GM12801 (cell line): ENCODE data around the gene FGG.

ENCODE experiments used
- CTCF ChIP-seq: IDR thresholded peaks from one replicate; pipeline ENCODE4 v1.5.1; 2011; ENCODE audit warnings: control low read depth; ENCODE audit not compliant: insufficient read length; ENCODE audit errors: extremely low read depth

The FGG gene

GRCh38 chr4:154569028-154569427 is 43.4 kb downstream of the FGG start:
- no peak for TF ChIP-seq CTCF

GRCh38 chr4:154566639-154567204 is 45.7 kb downstream of the FGG start:
- TF ChIP-seq CTCF = no peak

- no peak for TF ChIP-seq CTCF
Observed at GRCh38 chr4:154565704-154566103, 46.8 kb downstream of the FGG start.

GRCh38 chr4:154564311-154564710 is 48.1 kb downstream of the FGG start:
- TF ChIP-seq CTCF = no peak

- no peak for TF ChIP-seq CTCF
Observed at GRCh38 chr4:154562697-154563254, 49.7 kb downstream of the FGG start, which contains the start of gene FGB. Gene FGB (plus strand): TSS chr4:154563011. CDS start chr4:154563019, 8 bp downstream.

- TF ChIP-seq CTCF = no peak
Observed at GRCh38 chr4:154560824-154561231, 51.6 kb downstream of the FGG start.

- no peak for TF ChIP-seq CTCF
Observed at GRCh38 chr4:154560419-154560801, 52.0 kb downstream of the FGG start.
